Activated T-helper 17 cell treated with anti-CD3 and anti-CD28 coated beads, Interleukin-2, amount 50 U/mL, for 72 hours (primary cell): Measurements from ENCODE around the gene MICAL3. TPM values are rescaled to one million over a fixed set of nuclear protein-coding genes. Genes with fewer than 3 reads are reported as not detected.

ENCODE experiments used
- ATAC-seq: fragments of 150-1000 bp; cut with Tn5 transposase; replicated peaks from 2 replicates; pipeline ENCODE4 v1.10.0; 2021; ENCODE audit warnings: mild to moderate bottlenecking, moderate library complexity
- H3K27ac Mint-ChIP-seq: one replicate; pipeline ENCODE4 v1.8.0; 2022; ENCODE audit warnings: mixed read lengths
- H3K27me3 Mint-ChIP-seq: one replicate; pipeline ENCODE4 v1.8.0; 2022; ENCODE audit warnings: mixed read lengths
- H3K36me3 Mint-ChIP-seq: one replicate; pipeline ENCODE4 v1.8.0; 2022; ENCODE audit warnings: low read depth, mild to moderate bottlenecking, mixed read lengths
- H3K4me1 Mint-ChIP-seq: one replicate; pipeline ENCODE4 v1.8.0; 2022; ENCODE audit warnings: mixed read lengths
- H3K4me3 Mint-ChIP-seq: one replicate; pipeline ENCODE4 v1.8.0; 2022; ENCODE audit warnings: mild to moderate bottlenecking, mixed read lengths
- H3K9me3 Mint-ChIP-seq: one replicate; pipeline ENCODE4 v1.8.0; 2022; ENCODE audit warnings: mixed read lengths
- total RNA-seq, 2 donors: library from RNA; stranded (reverse); gene quantifications; one replicate each; pipeline ENCODE4 v1.2.3, GENCODE V29; 2022

Gene MICAL3
- total RNA-seq, 2 donors from 2014 or later, result 28.7 to 38.5 TPM

DNA sequence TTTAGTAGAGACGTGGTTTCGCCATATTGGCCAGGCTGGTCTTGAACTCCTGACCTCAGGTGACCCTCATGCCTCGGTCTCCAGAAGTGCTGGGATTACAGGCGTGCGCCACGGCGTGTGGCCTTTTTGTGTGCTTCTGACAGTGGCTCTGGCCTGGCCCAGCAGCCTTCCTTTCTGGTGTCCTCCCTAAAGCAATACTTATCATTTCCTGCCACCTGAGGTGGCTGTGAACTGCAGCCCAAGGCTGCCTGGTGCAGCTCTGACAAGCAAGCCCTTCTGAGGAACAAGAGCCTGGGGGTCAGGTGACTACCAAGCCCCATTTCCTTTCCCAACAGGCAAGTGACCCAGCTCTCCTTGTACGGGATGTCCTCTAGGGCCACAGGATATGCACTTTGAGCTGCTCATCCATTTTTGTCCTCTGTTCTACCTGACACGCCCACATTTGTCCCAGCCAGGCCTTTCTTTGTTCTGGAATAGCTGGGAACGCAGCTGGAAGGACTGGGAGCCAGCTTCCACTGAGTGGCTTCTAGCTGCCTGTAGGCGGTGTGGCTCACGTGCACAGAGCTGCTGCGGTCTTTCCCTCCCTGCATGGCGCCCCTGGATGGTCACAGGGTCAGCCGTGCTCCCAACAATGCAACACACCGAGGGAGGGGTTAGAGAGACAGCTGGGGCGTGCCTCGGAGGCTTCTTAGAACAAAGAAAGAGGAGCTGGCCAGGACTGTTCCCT is 237.8 kb downstream of the MICAL3 start:
- no peak for ATAC-seq
- H3K4me1 Mint-ChIP-seq, result peaks cover under 1% of the 10 kb centered on the region

DNA sequence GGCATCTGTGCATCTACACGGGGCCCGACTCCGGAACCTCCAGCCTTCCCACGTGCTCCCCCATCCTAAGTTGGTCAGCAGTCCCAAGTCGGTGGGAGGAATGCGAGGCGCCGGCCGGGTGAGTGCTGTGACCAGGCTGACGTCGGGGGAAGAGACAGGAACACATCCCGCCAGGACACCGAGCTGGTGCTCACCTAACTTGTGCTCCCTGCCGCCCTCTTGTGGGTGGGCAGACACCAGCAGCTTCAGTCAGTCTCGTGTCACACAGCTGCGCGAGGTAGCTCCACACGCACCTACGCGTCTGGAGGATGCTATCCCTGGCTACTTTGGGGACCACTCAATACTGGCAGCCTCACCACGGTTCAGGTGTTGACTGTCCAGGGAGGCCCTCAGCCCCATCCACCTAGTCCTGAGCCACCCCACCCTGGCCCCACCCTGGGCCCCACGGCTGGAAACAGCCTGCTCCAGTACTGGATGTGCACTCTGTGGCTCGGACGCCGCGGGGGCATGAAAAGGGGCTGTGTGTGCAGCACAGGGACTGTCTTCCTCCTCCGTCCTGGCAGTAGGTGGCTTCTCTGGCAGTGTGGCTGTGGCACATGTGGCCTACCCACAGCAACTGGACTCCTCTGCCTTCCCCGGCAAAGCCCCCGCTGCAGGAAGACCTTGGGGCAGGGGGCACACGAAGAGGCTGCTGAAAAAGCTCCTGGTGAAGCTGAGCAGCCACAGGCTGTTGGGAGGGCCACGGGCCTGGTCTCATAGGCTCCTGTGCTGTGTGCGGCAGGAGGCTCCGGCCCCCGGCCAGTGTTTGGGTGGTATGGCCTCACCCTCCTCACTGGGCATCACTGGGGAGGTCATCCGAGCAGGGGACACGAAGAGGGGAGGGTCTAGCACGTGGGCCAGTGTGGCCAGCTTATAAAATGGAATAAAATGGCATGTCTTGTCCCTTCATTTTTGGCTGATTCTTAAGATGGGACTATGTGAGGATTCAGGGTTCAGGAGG is 238.9 kb downstream of the MICAL3 start:
- H3K27me3 Mint-ChIP-seq, result no peaks in the 10 kb centered on the region
- no peak overlapping the region for H3K27ac Mint-ChIP-seq
- peaks cover 10% of the 10 kb centered on the region for H3K4me1 Mint-ChIP-seq
- ATAC-seq, result peak; percentile 35
- no peaks in the 10 kb centered on the region for H3K9me3 Mint-ChIP-seq
- peaks cover 4% of the 10 kb centered on the region for H3K36me3 Mint-ChIP-seq
- H3K4me3 Mint-ChIP-seq, result no peak overlapping the region

More for the DNA sequence above, 237.8 kb downstream of the MICAL3 start:
- Mint-ChIP-seq H3K9me3 (no peaks in the 10 kb centered on the region), H3K36me3 (peaks cover 4% of the 10 kb centered on the region), H3K4me3 (no peak overlapping the region), H3K27me3 (no peaks in the 10 kb centered on the region), H3K27ac (no peak overlapping the region)

DNA sequence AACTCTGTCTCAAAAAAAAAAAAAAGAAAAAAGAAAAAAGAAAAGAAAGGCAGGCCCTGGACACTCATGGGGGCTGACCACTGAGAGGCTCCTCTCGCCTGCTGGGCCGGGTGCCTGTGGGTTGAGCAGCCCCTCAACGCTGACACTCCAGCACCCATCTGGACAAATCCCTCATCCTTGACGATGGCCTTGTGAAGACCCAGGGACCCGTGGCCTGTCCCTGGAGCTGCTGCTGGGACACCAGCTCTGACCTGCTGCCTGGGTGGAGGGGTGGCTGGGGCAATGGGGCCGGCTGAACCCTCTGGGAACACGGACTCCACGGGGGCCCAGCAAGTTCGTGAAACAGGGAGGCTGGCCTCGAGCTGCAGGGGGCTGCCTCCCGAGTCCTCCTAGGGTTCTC is 239.6 kb downstream of the MICAL3 start:
- Mint-ChIP-seq H3K36me3 (no peaks in the 10 kb centered on the region), H3K27me3 (no peaks in the 10 kb centered on the region), H3K27ac (no peak overlapping the region), H3K4me1 (peaks cover 17% of the 10 kb centered on the region), H3K4me3 (no peak overlapping the region), H3K9me3 (no peaks in the 10 kb centered on the region)
- no peak for ATAC-seq

DNA sequence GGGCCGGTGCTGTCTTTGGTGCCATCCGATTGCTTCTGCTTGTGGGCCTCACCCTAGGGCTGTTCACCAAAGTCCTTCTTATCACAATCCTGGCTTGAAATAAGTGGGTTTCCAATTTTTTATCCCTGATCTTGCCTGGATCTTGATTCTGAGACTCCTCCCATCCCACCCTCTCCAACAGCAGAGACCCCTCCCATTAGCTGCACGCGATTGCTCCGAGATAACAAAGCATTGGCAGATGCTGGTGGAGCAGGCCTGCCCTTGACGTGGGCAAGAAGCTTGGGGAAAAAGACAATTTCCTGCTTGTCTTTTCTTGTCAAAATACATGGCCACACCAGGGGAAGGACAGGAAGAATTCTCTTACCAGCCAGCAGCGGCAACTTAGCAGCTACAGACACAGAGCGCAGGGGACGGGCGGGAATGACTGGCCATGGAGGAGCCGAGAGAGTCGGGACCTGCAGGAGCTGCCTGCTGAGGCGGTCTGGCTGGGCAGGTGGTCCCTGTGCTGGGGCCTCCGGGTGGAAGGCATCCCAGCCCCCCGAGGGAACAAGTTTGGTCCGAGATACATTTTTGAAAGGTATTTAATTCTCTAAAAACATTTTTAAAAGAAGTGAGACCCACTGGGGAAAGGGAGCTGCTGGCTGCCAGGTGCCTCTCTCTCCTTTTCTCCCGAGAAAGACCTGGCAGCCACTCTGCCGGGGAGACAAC is 240.4 kb downstream of the MICAL3 start:
- Mint-ChIP-seq H3K4me3 (no peak overlapping the region), H3K4me1 (peaks cover 24% of the 10 kb centered on the region), H3K9me3 (no peaks in the 10 kb centered on the region), H3K27ac (no peak overlapping the region), H3K27me3 (no peaks in the 10 kb centered on the region), H3K36me3 (no peaks in the 10 kb centered on the region)
- no peak for ATAC-seq

DNA sequence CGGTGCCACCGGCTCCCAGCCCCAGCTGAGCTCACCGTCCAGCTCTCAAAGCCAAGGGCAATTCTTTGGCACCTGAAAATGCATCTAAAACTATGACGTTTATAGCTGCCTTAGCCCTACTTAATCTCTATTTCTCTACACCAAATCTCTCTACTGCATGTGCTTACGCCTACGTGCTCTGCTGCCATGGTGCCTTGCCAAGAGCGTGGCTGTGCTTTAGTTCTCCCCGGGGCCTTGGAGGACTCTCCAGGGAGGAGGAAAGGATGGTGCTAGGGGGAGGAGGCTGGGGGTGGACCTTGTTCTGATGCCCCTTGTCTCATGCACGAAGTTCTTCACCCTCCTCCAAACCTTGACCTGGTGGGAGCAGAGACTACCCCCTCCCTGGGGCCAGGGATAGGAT is 241.0 kb downstream of the MICAL3 start:
- Mint-ChIP-seq H3K4me3 (no peak overlapping the region), H3K4me1 (peaks cover 26% of the 10 kb centered on the region), H3K27ac (no peak overlapping the region), H3K36me3 (no peaks in the 10 kb centered on the region), H3K27me3 (no peaks in the 10 kb centered on the region), H3K9me3 (no peaks in the 10 kb centered on the region)
- no peak for ATAC-seq

DNA sequence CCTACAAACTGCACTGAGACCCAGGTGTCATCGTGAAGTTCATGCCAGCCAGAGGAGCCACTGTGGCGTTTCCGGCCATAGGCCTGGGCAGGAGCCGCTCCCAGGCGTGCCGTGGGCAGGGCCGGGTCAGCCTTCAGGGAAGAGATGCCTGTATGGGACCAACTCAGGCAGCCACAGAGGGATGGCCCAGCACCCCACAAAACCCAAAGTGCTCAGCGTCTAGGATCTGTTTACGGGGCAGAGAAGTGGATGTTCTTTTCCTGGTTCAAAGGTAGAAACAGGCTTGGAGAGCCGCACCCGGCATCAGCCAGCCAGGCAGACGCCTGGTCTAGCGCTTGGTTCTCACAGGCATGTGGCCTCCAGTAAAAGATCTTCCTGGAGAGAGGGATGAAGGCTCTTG is 241.7 kb downstream of the MICAL3 start:
- Mint-ChIP-seq H3K4me1 (peaks cover 26% of the 10 kb centered on the region), H3K36me3 (no peaks in the 10 kb centered on the region), H3K9me3 (no peaks in the 10 kb centered on the region), H3K4me3 (no peak overlapping the region), H3K27ac (no peak overlapping the region), H3K27me3 (no peaks in the 10 kb centered on the region)
- no peak for ATAC-seq

DNA sequence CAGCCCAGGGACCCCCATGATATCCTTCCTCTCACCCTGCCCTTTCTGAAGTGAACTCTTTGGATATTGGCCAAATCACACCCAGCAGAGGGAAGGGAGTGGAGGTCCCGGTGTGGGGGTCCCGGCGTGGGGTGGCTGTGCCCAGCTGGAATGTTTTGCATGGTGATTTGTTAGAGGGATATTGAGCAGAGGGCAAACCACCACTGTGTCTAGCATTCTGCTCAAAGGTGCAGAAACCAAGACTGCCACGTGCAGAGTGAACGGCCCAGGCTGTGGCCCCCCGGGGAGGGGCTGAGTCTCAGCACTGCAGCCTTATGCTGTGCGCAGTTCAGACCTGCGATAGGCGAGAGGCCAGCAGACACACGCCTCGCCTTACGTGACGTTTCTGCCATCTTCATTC is 242.2 kb downstream of the MICAL3 start:
- H3K9me3 Mint-ChIP-seq, result no peaks in the 10 kb centered on the region
- no peaks in the 10 kb centered on the region for H3K27me3 Mint-ChIP-seq
- H3K4me3 Mint-ChIP-seq, result no peak overlapping the region
- no peaks in the 10 kb centered on the region for H3K36me3 Mint-ChIP-seq
- no peak overlapping the region for H3K27ac Mint-ChIP-seq
- no peak for ATAC-seq
- peaks cover 29% of the 10 kb centered on the region for H3K4me1 Mint-ChIP-seq

DNA sequence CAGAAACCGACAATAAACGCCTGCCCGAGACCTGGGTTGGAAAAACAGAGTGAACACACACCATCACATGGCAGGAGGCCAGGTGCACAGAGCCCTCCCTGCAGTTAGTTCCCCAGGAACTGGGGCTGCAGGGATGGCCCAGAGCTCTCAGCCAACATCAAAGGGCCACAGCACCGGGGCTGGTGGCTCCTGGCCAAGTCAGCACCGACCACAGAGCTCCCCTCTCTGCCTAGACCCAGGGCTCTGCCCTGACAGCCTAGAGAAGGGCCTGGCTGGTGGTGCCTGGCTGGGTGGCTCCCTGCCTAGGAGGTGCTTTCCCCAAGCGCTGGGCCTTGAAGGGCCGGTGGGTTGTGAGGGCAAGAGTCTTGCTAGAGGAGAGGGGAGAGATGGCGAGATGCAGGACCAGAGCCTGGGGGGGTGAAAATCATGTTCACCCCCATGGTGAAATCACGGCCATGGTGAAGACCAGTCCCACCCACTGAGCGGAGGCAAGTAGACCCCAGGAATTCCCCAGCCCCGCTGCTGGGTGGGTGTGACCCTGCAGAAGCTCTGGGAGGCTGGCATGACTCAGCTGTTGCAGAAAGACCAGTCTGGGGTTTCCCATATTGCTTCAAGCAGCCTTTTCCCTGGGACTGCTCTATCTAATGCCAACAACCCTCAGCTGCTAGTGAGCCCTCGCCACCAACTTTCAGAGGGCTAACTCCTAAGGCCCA is 242.9 kb downstream of the MICAL3 start:
- Mint-ChIP-seq H3K36me3 (no peaks in the 10 kb centered on the region), H3K4me3 (peak overlapping the region; percentile 57), H3K27ac (peak overlapping the region; percentile 47), H3K4me1 (peaks cover 31% of the 10 kb centered on the region), H3K27me3 (no peaks in the 10 kb centered on the region), H3K9me3 (no peaks in the 10 kb centered on the region)
- ATAC-seq, result peak; percentile 64

DNA sequence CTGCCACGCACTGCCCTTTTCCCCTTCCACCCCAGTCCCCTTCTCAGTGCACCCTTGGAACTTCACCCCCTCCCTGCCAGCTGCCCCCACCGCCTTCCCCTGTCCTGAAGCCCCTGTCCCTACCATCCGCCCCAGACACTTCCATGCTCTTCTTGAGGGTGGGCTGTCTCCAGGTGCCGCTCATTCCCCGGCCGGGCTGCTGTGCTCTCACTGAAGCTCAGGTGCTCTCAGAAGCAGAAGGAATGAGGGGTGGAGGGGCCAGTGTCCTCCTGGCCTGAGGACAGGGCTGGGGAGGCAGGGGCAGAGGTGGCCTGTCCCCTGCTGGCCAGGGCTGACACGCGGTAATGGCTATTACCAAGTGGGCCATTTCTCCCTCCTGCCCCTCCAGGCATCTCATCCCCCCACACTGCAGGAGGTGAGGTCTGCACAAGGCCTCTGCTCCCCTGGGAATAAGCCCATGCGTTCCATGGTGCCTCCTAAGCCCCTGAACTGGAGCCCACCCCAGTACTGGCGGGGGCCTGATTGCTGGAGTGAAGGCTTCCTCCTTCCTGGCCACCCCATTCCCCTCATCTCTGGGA is 243.5 kb downstream of the MICAL3 start:
- H3K9me3 Mint-ChIP-seq, result no peaks in the 10 kb centered on the region
- no peaks in the 10 kb centered on the region for H3K27me3 Mint-ChIP-seq
- no peaks in the 10 kb centered on the region for H3K36me3 Mint-ChIP-seq
- H3K4me1 Mint-ChIP-seq, result peaks cover 36% of the 10 kb centered on the region
- no peak for ATAC-seq
- H3K4me3 Mint-ChIP-seq, result peak overlapping the region; percentile 57
- no peak overlapping the region for H3K27ac Mint-ChIP-seq

DNA sequence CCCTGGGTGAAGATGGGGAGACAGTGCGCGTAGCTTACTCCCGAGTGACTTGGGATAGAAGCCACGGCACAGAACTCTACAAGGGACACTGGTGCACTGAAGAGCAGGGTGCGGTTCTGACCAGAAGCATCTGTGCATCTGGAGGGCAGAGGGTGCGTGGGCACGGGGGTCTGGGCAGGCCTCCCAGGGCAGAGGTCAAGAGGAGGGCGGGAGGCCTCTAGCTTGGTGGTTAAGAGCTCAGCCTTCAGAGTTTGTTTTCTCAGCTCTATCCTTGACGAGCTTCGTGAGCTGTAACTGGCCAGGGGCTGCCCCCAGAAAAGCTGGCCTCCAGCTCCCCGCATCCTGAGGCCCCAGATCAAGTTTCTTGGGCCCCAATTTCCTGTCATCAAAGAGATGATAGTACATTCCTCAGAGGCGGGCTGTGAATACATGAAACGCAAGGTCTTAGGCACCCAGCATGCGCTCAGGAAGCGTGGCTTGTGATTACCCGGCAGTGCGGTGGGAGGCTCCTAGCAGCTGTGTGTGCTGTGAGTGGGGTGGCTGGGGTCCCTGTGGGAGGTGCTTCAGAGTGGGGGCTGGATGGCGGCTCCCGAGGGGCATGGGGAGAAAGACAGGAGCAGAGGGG is 244.1 kb downstream of the MICAL3 start:
- ATAC-seq, result peak; percentile 3
- Mint-ChIP-seq H3K9me3 (no peaks in the 10 kb centered on the region), H3K4me1 (peaks cover 39% of the 10 kb centered on the region), H3K4me3 (peak overlapping the region; percentile 51), H3K27ac (peak overlapping the region; percentile 70), H3K27me3 (no peaks in the 10 kb centered on the region), H3K36me3 (no peaks in the 10 kb centered on the region)

DNA sequence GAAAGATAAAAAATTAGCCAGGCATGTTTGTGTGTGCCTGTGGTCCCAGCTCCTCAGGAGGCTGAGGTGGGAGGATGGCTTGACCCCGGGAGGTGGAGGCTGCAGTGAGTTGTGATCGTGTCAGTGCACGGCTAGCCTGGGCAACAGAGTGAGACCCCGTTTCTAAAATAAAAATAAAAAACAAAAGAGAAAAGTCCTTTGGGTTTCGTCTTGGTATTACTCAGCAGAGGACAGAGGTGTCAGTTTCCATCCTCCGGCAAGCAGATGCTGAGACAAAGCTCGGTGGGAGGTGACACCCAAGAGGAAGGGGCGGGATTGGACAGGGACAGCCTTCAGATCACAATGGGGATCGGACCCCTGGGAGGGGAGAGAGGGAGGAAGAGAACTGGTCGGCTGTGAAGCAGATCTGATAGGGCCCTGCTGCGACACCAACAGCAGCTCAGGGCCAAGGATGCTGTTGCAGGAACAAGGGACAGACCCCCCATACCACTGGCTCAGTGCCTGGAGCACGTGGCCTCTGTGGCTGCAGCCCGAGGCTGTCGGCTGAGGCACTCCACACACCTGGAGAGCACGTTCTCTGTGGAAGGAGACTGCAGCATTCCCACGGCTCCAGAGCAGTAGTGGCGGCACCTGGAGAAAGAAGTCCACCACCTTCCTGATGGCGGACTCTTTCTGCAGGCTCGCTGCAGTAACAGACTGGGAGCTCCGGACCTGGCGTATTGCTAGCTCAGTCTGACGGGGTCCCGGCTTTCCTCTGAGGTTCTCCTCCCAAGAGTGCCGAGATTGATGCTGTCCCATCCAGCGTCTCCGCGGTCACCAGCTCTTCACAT is 244.9 kb downstream of the MICAL3 start:
- Mint-ChIP-seq H3K4me3 (peak overlapping the region; percentile 51), H3K27ac (peak overlapping the region; percentile 70), H3K4me1 (peaks cover 40% of the 10 kb centered on the region), H3K27me3 (no peaks in the 10 kb centered on the region), H3K36me3 (no peaks in the 10 kb centered on the region), H3K9me3 (no peaks in the 10 kb centered on the region)
- no peak for ATAC-seq

DNA sequence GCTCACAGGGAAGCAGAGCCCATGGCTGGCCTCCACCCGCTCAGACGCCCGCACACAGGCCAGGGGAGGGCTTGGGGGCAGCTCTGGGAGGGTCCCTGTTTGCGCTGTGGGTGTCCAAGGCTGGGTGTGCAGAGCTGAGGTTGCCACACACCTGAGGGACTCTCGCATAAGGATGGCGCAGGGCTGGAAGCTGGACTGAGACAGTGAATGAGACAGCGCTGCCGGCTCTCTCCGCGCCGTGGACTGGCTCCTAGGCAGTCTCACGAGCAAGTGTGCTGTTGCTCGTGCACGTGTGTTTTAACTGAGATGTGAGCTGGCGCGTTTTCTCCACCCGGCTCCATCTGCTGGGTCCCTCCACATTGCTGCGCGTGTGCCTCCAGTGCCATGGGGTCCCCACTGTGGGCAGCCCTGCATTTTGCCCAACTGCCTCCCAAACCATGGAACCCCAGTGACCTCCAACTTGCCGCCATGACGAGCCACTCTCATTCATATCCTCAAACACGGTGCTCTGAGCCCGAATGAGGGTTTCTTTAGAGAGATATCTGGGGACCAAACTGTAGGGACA is 245.9 kb downstream of the MICAL3 start:
- Mint-ChIP-seq H3K4me3 (peak overlapping the region; percentile 93), H3K27ac (peak overlapping the region; percentile 70), H3K27me3 (no peaks in the 10 kb centered on the region), H3K36me3 (no peaks in the 10 kb centered on the region), H3K4me1 (peaks cover 40% of the 10 kb centered on the region), H3K9me3 (no peaks in the 10 kb centered on the region)
- ATAC-seq, result no peak
